WTC11 (cell line): ENCODE measurements around the gene PHTF2.

Experiments
- CTCF ChIP-seq: fragments of 200-600 bp; IDR thresholded peaks from 2 replicates; pipeline ENCODE4 v1.8.0; 2022; ENCODE audit warnings: antibody characterized with exemption
- MAX ChIP-seq: sonication (generic); formaldehyde crosslinking; IDR thresholded peaks from 2 replicates; pipeline ENCODE4 v1.8.0; 2022; ENCODE audit warnings: mild to moderate bottlenecking, missing genetic modification reagents
- PRDM15 ChIP-seq: sonication (generic); formaldehyde crosslinking; IDR thresholded peaks from 2 replicates; pipeline ENCODE4 v1.8.0; 2022; ENCODE audit warnings: missing genetic modification reagents
- ZNF671 ChIP-seq: fragments of 250-450 bp; sonication (Bioruptor Pico); IDR thresholded peaks from 2 replicates; pipeline ENCODE4 v1.8.0; 2021; ENCODE audit warnings: mild to moderate bottlenecking

GRCh38 chr7:77796960-77797359 lies 1.6 kb upstream of the PHTF2 start:
- TF ChIP-seq ZNF671 (no peak), PRDM15 (CRISPR knock-in tag) (no peak), MAX (no peak), CTCF (no peak)
